G401.6 (cell line): ENCODE data around the gene PIM1.

Source experiments
- FAIRE-seq: peaks from 2 replicates; lab custom pipeline; 2012; peaks lifted over from hg19 to GRCh38; lab: Jason Lieb, UNC

The PIM1 gene

GRCh38 chr6:37137201-37138090 lies 32.5 kb upstream of the PIM1 start:
- peak; percentile 99 for FAIRE-seq

- no peak for FAIRE-seq
These were observed 31.1 kb upstream of the PIM1 start for GRCh38 chr6:37138856-37139229.

- FAIRE-seq = no peak
These were observed 30.6 kb upstream of the PIM1 start for GRCh38 chr6:37139230-37139962.

- no peak for FAIRE-seq
These were observed 29.8 kb upstream of the PIM1 start for GRCh38 chr6:37140145-37140544.

- peak; percentile 98 for FAIRE-seq
These were observed 28.5 kb upstream of the PIM1 start for GRCh38 chr6:37141281-37142049.

GRCh38 chr6:37142050-37142614 lies 27.8 kb upstream of the PIM1 start:
- peak; percentile 98 for FAIRE-seq

GRCh38 chr6:37143585-37143984 lies 26.4 kb upstream of the PIM1 start:
- no peak for FAIRE-seq

- FAIRE-seq = no peak
These were observed 24.5 kb upstream of the PIM1 start for GRCh38 chr6:37145443-37145842.

- FAIRE-seq = no peak
These were observed 23.2 kb upstream of the PIM1 start for GRCh38 chr6:37146735-37147157.

- FAIRE-seq = no peak
These were observed 20.2 kb upstream of the PIM1 start for GRCh38 chr6:37149745-37150144.

GRCh38 chr6:37150314-37150713 lies 19.6 kb upstream of the PIM1 start:
- FAIRE-seq = no peak

- no peak for FAIRE-seq
These were observed 14.3 kb upstream of the PIM1 start for GRCh38 chr6:37155394-37156312.

- no peak for FAIRE-seq
These were observed 11.4 kb upstream of the PIM1 start for GRCh38 chr6:37158508-37158907.

- FAIRE-seq = no peak
These were observed 8.8 kb upstream of the PIM1 start for GRCh38 chr6:37160922-37161778.

- FAIRE-seq = no peak
These were observed 7.2 kb upstream of the PIM1 start for GRCh38 chr6:37162740-37163139.

- FAIRE-seq = peak; percentile 70
These were observed 1.7 kb upstream of the PIM1 start for GRCh38 chr6:37168163-37168758.

- no peak for FAIRE-seq
These were observed 999 bp upstream of the PIM1 start for GRCh38 chr6:37168811-37169495.

- FAIRE-seq = no peak
These were observed 585 bp downstream of the PIM1 start for GRCh38 chr6:37170273-37171200.
